Limb (tissue), 2 donors: ENCODE data around the gene CIDEB.

Source experiments
- DNase-seq, 2 donors: peaks; one replicate each; pipeline ENCODE4 v3.0.0-alpha.2; 2016; ENCODE audit errors: extremely low spot score in 2 of 2

Gene CIDEB

GRCh38 chr14:24291446-24292117 is 16.2 kb downstream of the CIDEB start:
- no peak for DNase-seq

DNA sequence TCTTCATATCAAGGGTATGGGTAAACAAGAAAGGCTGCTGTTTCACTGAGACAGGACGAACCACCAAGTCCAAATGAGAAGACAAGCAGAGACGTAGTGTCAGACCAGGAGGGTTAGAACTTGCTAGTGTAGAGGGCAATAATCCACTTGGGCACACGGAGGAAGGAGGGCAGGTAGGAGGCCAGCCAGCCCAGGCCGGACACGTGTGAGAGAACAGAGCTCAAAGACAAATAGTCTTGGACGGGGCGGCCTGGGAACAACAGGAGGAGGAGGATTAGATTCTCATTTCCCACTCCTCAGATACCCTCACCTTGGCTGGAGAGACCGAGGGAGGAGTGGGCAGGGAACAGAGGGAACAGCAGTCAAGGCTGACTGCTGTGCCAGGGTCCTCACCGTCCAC is 17.0 kb downstream of the CIDEB start:
- DNase-seq = no peak

DNA sequence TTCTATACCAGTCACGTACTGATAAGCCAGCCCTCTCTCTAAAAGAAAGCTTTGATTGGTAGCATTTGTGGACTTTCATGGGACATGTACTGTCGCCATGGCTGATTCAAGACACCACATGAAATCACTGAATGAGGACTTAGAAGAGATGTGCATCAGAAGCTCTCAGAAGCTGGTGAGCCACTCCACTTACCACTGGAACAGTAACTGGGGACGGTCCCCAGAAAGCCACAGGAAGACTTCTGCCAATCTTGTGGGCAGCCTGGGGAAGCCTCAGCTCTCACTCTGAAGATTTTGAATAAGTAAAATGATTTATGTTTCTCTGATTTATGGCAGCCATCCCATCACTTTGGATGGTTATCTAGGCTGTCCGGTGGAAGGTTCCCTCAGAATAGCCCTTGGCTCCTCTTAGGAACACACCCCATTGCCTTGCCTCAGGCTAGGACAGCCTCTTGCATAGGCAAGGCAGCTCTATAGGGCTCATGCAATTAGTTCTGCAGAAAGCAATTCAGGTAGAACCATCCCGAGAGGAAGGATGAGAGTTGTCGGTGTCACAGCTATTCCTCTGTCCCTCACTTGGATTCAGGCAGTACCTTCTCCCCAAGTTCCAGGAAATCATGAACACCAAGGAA is 18.0 kb downstream of the CIDEB start:
- no peak for DNase-seq

DNA sequence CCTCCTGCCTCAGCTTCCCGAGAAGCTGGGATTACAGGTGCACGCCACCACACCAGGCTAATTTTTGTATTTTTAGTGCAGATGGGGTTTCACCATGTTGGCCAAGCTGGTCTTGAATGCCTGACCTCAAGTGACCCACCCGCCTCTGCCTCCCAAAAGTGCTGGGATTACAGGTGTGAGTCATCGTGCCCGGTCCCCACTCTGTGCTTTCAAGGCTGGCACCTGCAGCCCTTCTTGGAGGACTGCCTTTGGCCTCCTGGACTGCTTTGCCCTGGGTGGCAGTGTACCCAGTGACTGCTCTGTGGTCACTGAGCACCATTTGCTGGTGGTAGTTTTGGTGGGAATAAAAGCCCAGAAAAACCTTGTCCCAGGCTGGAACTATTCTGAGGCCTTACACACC is 20.8 kb downstream of the CIDEB start:
- DNase-seq = no peak

- no peak for DNase-seq
Measured at GRCh38 chr14:24285351-24285750, 22.4 kb downstream of the CIDEB start.

GRCh38 chr14:24284501-24285035 is 23.2 kb downstream of the CIDEB start:
- DNase-seq = no peak

- no peak for DNase-seq
Measured at GRCh38 chr14:24283796-24284460, 23.8 kb downstream of the CIDEB start.

DNA sequence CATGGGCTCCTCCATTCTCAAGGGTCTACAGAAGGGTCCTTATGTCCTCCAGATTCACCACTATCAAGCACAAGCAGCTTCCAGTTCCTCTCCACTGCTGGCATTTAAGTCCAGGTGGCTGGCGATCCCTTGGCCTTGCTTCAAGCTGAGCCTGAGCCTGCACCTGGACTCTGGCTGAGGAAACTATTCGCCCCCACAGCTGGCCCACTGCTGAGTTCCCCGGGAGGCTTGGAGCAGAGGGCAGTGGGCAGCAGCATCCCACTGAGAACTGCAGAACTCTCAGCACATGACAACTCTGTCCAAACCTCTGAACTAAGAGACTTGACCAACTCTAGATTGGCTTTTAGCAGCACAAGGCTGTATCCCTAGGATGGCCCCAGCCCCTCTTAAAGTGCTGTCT is 25.0 kb downstream of the CIDEB start:
- DNase-seq = no peak

- DNase-seq = no peak
Measured at GRCh38 chr14:24281636-24282035, 26.1 kb downstream of the CIDEB start.

DNA sequence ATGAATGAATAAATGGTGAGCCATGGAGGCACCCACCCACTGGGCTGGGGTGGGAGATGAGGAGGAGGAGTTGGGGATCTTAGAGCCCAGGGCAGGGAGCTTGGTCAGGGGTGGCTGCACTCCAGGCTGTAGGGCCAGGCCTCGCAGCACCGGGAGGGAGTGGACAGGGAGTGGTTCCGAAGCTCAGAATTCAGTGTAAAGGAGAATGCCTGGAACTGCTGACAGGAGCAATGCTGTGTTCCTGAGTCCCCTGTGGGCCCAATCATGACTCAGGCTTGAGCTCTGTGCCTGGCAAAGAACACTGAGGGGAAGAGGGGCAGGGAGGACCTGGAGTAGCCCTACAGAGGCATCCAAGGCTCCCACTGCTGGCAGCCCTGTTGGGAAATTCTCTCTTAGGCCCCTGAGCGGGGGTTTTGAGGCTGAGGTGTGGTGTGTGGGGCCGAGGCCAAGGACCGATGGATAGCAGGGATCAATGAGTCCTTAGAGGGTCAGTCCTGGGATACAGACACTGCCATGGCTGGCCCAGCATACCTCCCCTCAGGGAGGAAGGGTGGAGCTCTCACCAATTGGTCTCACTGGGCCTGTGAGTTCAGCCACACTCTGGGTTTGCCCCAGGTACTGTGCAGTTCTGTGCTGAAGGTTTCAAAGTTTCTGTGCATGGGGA is 26.8 kb downstream of the CIDEB start:
- no peak for DNase-seq

- DNase-seq = no peak
Measured at GRCh38 chr14:24279301-24280186, 28.2 kb downstream of the CIDEB start.

GRCh38 chr14:24278424-24278823 is 29.4 kb downstream of the CIDEB start:
- no peak for DNase-seq

GRCh38 chr14:24277606-24278321 is 30.0 kb downstream of the CIDEB start:
- no peak for DNase-seq

DNA sequence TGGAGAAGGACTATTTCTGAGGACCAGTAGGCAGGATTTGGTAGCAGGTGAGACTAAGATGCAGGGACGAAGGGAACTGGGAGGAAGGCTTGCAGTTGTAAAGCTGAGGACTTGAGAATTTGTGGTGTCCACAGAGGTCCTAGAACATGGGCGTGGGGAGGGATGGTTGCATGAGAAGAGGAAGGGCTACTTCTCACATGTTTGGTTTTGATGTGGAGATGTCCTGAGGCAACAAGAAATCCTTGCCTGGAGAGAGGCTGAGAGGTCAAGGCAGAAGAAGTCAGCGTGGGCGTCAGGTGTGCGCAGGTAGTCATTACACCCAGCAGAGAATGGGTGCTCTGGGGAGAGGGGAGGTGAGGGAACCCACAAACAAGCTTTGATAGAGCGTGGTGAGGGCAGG is 30.7 kb downstream of the CIDEB start:
- DNase-seq = no peak

DNA sequence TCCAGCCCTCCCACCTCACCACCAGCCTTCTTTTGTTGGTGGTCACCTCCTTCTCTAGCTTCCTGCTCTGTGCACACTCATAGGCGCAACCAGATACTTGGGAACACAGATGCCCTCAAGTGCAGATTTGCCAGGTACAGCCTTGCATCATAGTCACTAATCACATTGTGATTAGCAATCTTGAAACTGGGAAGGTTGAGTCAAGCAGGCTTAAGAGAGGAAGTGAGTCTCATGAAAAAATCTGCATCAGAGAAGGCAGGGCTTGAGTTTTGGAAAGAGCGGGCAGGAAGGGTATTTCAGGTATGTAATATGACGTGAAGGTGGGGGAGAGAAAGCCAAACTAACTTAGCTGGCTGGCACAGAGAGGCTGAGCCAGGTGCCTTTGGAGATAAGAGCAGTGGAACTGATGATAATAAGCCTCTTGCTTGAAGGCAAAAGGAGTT is 33.7 kb downstream of the CIDEB start:
- DNase-seq = no peak

DNA sequence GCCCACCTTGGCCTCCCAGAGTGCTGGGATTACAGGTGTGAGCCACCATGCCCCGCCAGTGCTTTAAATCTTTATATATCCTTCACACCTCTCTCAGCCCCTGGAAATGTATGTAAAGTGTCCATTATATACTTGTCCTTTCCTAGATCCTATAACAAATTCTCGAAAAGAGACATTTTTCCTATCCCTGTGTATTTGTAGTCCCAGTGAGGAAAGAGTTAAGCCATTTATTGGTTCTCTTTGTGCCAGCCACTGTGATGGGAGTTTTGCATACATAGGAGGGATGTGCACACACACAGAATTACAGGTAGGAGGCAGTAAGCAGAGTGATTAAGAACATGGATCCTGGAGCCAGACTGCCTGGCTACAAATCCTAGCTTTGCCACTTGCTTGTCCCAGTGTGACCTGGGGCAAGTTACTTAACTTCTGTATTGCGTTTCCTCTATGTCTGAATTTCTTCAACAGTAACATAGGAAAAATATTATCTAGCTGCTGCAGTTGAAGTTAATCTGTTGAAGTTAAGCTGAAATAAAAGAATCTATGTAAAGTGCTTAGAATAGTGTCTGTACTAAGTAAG is 34.3 kb downstream of the CIDEB start:
- no peak for DNase-seq

DNA sequence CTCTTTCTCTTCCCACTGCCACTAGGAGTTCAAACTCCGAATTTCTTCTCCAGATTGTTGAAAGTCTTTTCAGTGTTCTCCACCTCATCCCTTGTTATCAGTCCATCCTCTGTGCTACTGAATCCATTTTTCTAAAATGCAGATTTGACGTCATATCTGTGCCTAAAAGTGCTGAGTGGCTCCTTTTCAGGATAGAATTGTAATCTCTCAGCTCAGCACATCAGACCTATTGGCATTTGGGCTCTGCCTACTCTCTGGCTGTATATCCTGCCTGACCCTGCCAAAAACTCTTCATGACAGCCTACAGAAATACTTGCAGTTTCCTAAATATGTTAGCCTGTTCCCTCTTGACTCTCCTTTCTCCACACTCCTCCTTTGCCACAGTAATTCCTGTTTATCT is 35.3 kb downstream of the CIDEB start:
- DNase-seq = no peak

GRCh38 chr14:24271834-24272263 is 35.9 kb downstream of the CIDEB start:
- no peak for DNase-seq

DNA sequence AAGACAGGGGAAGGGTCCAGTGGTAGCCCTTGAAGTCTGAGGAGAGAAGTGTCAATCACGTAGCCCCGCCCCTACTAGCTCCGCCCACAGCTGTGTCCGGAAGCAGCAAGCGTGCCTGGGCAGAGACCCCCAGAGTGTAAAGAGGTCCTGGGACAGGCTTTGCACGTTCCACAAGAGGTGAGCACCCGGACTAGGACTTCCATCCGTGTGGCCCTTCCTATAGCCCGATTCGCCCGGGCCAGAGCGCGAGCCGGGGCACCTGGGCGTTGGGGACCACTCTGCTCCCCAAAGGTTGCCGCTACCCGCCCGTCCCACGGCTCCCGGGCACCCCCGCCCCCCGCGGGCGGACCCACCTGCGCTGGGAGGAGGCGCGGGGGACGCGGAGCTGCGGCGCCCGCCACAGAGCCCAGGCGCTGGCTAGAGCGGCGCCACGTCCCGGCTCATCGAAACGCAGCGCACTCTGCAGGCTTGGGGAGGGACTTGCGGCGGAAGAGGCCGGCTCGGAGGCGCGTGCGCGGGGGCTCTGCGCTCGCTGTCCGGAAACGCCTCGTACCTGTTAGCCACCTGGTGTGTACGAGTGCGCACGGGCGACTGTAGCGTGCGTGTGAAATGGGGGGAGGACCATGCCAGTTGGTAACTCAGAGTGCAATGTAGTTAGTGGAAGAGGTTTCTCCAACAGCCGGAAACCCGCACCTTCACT is 36.5 kb downstream of the CIDEB start, which contains the start of gene RABGGTA:
RABGGTA (minus strand) TSS at position 464 of the 700 bp plus-strand sequence. CDS start 482 bp downstream, outside the sequence.
- DNase-seq = peak; percentile 92
